ENCODE measurements around the gene THADA. TPM values are rescaled to one million over a fixed set of nuclear protein-coding genes. Genes with fewer than 3 reads are reported as not detected.

THADA gene
- polyA plus RNA-seq, 1 donor (not counting 4 experiments of a cell fraction or from before 2014, with no cell fraction given) = 22.6 TPM

GRCh38 chr2:43309935-43310334, 285.9 kb downstream of the THADA start:
- DNase-seq (ENCODE audit: low read depth, low spot score) (no peak), FAIRE-seq (no peak)
- H3K4me2 ChIP-seq (ENCODE audit: control insufficient read depth, extremely low read depth, insufficient read depth, low read depth, low read length) = no peak overlapping the region
- H4K20me1 ChIP-seq (ENCODE audit: control insufficient read depth, extremely low read depth, insufficient read depth, low read length) = no peaks in the 10 kb centered on the region
- H3K36me3 ChIP-seq (ENCODE audit: control insufficient read depth in 2 of 2, extremely low read depth in 1 of 2, insufficient read depth in 2 of 2, low read length in 2 of 2) = no peaks in the 10 kb centered on the region
- no peaks in the 10 kb centered on the region for H3K9me1 ChIP-seq (ENCODE audit: control insufficient read depth, extremely low read depth, insufficient read depth, low read length)
- H3K27me3 ChIP-seq (ENCODE audit: control insufficient read depth, extremely low read depth, insufficient read depth, low read length) = no peaks in the 10 kb centered on the region
- H3K4me1 ChIP-seq (ENCODE audit: control insufficient read depth, extremely low read depth, insufficient read depth, low read length) = peaks cover 16% of the 10 kb centered on the region
- no peak for TF ChIP-seq CTCF (optimal IDR thresholded peaks at IDR 0.05 in 1 of 3, IDR thresholded peaks at IDR 0.05 in 1 of 3, conservative IDR thresholded peaks at IDR 0.05 in 1 of 3; ENCODE audit: extremely low read depth in 1 of 3, insufficient read depth in 2 of 3, low read length in 3 of 3)
- TF ChIP-seq EZH2 (IDR thresholded peaks at IDR 0.05; ENCODE audit: low read length) = no peak
- no peak overlapping the region for H3K9ac ChIP-seq (ENCODE audit: control insufficient read depth, extremely low read depth, insufficient read depth, low read length)
- no peak overlapping the region for H3K4me3 ChIP-seq (ENCODE audit: control insufficient read depth in 2 of 3, extremely low read depth in 1 of 3, insufficient read depth in 2 of 3, low read depth in 1 of 3, low read length in 3 of 3)
- no peaks in the 10 kb centered on the region for H3K79me2 ChIP-seq (ENCODE audit: control insufficient read depth, insufficient read depth, low read length)
- H3K9me3 ChIP-seq (ENCODE audit: control insufficient read depth, low read depth, low read length) = no peaks in the 10 kb centered on the region
- dilution Hi-C loops (cut with MboI; ENCODE audit: extremely low pct_ligation_motif_present, low sequenced_read_pairs) = no loop called here
- no peak overlapping the region for H2AFZ ChIP-seq (ENCODE audit: control insufficient read depth, low read length)
- no peak overlapping the region for H3K27ac ChIP-seq (ENCODE audit: control insufficient read depth, insufficient read depth, low read length)

GRCh38 chr2:43307973-43308372, 287.9 kb downstream of the THADA start:
- Histone ChIP-seq H3K9ac (ENCODE audit: control insufficient read depth, extremely low read depth, insufficient read depth, low read length) (no peak overlapping the region), H3K27me3 (ENCODE audit: control insufficient read depth, extremely low read depth, insufficient read depth, low read length) (no peaks in the 10 kb centered on the region), H3K9me1 (ENCODE audit: control insufficient read depth, extremely low read depth, insufficient read depth, low read length) (no peaks in the 10 kb centered on the region), H3K4me1 (ENCODE audit: control insufficient read depth, extremely low read depth, insufficient read depth, low read length) (peaks cover 16% of the 10 kb centered on the region), H3K36me3 (ENCODE audit: control insufficient read depth in 2 of 2, extremely low read depth in 1 of 2, insufficient read depth in 2 of 2, low read length in 2 of 2) (no peaks in the 10 kb centered on the region), H3K27ac (ENCODE audit: control insufficient read depth, insufficient read depth, low read length) (no peak overlapping the region), H3K79me2 (ENCODE audit: control insufficient read depth, insufficient read depth, low read length) (no peaks in the 10 kb centered on the region), H3K9me3 (ENCODE audit: control insufficient read depth, low read depth, low read length) (no peaks in the 10 kb centered on the region), H4K20me1 (ENCODE audit: control insufficient read depth, extremely low read depth, insufficient read depth, low read length) (no peaks in the 10 kb centered on the region), H3K4me3 (ENCODE audit: control insufficient read depth in 2 of 3, extremely low read depth in 1 of 3, insufficient read depth in 2 of 3, low read depth in 1 of 3, low read length in 3 of 3) (no peak overlapping the region), H3K4me2 (ENCODE audit: control insufficient read depth, extremely low read depth, insufficient read depth, low read depth, low read length) (no peak overlapping the region), H2AFZ (ENCODE audit: control insufficient read depth, low read length) (no peak overlapping the region)
- dilution Hi-C loops (cut with MboI; ENCODE audit: extremely low pct_ligation_motif_present, low sequenced_read_pairs) = no loop called here
- FAIRE-seq (no peak), DNase-seq (ENCODE audit: low read depth, low spot score) (no peak)
- TF ChIP-seq EZH2 (IDR thresholded peaks at IDR 0.05; ENCODE audit: low read length) = no peak
- no peak for TF ChIP-seq CTCF (optimal IDR thresholded peaks at IDR 0.05 in 1 of 3, IDR thresholded peaks at IDR 0.05 in 1 of 3, conservative IDR thresholded peaks at IDR 0.05 in 1 of 3; ENCODE audit: extremely low read depth in 1 of 3, insufficient read depth in 2 of 3, low read length in 3 of 3)

Measured in keratinocyte (primary cell).